ENCODE results near the gene TTC34. TPM values are rescaled to one million over a fixed set of nuclear protein-coding genes. Genes with fewer than 3 reads are reported as not detected.

The TTC34 gene
- polyA plus RNA-seq, 4 donors: 0.46 to 1.4 (median 0.89) TPM

DNA sequence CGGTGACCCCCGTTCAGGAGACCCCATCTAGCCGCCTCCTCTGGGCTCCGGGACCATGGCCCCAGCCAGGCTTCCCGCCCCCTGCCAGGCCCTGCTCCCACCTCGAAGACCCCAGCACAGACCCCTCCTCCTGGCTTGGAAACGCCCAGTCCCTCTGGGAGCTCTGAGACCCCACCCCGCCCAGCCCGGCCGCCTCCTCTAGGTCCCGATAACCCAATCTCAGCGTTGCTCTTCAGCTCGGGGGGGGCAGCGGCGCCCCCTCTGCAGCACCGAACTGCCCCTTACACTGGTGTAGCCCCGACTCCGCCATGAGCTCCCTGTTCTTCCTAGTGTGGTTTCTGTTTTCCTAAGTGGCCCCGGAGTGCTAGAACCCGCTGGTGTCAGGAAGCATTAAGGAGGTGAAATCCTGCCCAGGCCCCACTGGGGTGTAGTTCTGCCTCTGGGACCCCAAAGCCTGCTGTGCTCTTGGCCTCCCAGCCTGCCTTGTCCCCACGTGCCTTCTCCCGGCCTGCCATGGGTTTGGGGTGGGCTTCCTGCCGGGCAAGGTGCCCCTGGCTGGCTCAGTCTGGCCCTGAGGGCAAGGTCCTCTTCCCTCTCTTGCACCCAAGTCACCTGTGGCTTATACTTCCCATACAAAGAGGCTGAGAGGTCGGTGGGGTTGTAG lies 157.9 kb downstream of the TTC34 start:
- DNase-seq (ENCODE audit: low read depth in 4 of 4, low spot score in 3 of 4): no peak

DNA sequence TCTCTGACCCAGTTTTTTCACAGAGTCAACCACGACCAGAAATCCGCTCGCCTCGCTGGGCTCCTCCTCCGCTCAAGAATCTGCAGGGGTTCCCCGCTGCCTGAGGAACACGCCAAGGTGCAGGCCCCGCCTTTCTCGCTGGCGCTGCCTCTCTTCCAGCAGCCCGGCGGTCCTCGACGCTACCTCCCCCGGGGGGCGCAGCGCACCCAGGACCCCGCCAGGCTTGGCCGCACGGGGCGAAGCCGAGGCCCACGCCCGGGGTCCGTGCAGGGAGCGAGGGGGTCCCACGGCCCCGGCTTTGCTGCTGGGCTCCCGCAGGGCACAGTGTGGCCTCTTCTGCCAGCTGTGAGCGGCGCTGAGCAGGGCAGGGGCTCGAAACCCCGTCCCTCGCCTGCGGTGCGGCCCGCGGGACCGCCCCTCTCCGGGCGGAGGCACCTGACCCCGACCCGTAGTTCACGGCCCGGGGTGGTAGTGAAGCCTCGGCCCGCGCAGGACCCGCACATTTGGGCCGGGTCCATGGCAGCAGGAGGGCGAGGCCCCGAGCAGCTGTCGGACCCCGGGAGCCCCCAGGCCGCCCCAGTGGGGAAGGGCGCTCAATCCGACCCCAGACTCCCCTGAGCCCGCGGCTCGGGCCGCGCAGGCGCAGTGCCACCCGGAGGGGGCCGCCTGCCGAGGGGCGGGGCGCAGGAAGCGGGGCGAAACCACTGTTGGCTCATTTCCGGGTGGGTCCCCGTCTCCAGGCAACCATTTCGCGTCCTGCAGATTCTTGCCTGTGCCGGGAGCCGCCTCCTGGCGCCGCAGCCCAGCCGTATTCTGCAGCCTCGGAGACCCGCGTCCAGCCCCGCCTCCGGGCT lies 158.7 kb downstream of the TTC34 start:
- peak; percentile 79 to 91 (median 86) for DNase-seq (ENCODE audit: low read depth in 4 of 4, low spot score in 3 of 4)

DNA sequence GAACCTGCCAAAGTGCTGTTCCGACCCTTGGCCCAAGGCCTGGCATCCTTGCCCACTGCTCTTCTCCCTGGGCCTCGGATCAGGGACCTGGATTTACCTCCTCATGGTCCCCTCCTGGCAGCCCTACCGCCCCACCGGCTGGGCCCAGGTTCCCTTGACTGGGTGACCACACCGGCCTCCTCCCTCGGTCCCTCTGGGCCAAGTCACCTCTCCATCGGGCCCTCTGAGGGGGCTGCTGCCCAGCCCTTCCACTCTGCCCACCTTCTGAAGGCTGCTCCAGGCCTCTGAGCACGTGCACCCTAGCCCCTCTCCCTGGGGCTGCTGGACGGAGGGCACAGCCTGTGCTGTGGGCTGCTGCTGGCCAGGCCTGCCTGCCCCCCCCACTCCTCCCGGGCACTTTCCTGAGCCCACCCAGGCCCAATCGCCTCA lies 159.3 kb downstream of the TTC34 start:
- no peak for DNase-seq (ENCODE audit: low read depth in 4 of 4, low spot score in 3 of 4)

DNA sequence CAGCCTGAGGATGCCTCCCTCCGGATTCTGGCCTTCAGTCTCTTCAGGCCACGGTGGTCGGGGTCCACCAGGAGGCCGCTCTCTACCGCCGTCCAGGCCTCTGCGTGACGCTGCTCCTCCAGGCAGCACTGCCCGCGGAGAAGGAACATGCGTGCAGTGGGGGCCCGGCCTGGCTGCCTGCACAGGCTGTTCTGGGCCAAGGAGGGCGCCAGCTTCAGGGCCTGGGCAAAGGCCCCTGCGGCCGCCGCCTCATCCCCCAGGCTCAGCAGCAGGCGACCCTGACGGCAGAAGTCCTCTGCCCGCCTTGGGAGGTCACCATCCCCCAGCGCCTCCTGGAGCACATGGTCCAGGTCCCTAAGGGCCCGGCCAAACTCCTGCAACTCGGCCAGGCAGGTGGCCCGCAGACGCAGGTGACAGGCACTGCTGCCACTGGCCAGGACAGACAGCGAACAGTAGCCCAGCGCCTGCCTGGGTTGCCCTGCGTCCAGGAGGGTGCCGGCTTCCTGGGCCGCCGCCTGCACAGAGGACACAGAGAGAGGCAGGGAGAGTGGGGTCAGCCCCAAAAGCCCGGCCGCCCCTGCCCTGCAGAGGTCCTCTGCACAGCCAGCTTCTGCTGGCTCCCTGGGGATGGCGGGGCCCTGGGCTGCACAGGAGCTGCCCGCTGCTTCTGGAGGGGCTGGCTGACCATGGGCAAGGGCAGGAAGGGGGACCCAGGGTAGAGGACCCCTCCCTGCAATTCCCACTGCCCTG lies 159.9 kb downstream of the TTC34 start:
- no peak for DNase-seq (ENCODE audit: low read depth in 4 of 4, low spot score in 3 of 4)

DNA sequence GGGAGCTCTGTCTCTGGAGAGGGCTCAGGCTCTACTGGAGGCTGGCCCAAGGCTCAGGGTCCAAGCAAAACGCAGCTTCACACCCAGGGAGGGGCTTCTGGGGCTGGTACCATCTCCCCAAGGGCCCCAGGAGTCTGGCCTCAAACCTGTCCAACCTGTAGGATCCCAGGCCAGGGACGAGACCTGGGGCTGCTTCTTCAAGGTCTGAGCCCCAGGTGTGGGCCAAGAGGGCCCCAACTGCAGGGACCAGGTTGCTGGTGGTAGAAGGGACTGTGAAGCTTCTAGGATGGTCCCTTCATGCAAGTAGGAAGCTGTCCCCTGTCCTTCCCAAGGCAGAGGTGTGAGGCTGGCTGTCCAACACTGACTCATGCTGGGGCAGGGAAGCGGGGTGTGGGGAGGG lies 160.9 kb downstream of the TTC34 start:
- DNase-seq (ENCODE audit: low read depth in 4 of 4, low spot score in 3 of 4): no peak

DNA sequence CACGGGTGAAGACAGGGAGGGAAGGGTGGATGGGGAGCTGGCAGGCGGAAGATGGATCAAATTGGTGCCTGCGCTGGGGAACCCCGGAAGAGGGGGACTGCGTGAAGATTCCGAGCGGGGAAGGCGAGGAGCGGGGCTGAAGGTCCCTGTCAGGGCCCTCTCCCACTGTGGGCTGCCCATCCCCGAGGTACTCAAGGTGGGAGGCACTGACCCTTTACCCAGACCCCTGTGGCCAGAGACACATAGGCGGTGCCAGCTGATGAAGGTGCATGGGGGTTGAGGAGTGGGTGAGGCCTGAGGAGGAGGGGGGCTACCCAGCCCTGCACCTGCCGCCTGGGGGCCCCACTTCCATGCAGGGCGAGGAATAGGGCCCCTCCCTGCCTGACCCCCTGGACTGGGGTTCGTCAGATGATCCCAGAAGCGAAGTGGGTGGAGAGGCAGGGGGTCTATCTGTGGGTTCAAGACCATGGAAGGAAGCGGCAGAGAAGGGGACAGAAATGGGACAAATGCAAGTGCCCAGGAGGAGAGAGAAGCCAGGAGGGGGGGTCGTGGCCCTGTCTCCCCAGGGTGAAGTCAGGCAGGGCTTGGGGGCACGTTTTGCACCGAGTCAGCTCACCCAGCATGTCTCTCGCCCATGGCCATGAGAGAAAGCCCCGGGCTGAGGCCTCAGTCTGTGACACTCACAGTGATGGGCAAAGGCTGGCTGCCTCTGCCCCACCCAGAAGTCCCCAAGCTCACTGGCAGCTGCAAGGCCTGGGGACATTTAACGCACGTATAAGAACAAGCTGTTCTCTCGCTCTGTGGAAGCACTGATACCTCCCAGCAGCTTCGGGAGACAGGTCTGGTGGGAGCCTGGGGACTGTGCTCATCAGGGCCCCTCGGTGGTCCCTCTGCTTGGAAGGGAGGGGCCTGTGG lies 161.6 kb downstream of the TTC34 start:
- DNase-seq (ENCODE audit: low read depth in 4 of 4, low spot score in 3 of 4): no peak

DNA sequence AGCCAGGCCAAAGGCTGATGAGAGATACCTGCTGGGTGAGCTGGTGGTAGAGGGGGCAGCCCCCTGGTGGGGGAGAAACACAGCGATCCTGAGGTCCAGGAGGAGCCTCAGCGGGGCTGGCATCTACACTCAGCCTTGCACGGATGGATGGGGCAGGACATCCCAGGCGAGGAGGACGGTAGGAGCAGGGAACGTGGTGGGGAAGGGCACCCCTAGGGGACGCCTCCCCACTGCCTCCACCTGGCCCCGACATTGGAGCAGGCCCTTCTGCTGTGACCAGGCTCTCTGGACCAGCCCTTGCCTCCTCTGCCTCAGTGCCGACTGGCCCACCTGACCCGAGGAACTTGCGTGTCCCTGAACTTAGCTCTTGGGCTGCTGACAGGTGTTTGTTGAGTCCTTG lies 162.3 kb downstream of the TTC34 start:
- DNase-seq (ENCODE audit: low read depth in 4 of 4, low spot score in 3 of 4): no peak

DNA sequence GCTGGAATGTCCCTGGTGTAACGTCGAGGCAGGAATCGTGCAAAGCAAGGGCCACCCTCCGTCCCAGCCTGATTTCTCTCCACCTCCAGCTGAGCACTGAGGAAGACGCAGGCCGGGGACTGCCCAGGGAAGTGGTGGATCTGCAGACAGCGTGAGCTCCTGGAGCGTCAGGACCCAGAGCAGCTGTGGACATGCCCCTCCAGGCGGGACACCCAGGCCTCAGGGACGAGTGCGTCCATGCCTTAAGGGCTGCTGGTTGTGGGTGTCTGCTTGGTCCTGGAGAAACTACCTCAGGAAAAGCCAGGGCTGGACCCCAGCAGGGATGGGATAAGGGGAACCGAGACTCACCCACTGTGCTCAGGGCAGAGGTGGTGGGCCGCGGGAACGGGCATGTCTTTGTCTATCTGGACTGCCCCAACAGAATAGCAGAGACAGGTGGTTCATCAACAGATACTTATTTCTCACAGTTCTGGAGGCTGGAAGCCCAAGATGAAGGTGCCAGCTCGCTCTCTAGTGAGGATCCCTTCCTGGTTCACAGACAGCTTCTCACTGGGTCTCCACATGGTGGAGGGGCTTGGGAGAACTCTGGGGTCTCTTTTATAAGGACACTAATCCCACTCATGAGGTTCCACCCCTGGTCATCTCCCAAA lies 162.9 kb downstream of the TTC34 start:
- DNase-seq (ENCODE audit: low read depth in 4 of 4, low spot score in 3 of 4): no peak

DNA sequence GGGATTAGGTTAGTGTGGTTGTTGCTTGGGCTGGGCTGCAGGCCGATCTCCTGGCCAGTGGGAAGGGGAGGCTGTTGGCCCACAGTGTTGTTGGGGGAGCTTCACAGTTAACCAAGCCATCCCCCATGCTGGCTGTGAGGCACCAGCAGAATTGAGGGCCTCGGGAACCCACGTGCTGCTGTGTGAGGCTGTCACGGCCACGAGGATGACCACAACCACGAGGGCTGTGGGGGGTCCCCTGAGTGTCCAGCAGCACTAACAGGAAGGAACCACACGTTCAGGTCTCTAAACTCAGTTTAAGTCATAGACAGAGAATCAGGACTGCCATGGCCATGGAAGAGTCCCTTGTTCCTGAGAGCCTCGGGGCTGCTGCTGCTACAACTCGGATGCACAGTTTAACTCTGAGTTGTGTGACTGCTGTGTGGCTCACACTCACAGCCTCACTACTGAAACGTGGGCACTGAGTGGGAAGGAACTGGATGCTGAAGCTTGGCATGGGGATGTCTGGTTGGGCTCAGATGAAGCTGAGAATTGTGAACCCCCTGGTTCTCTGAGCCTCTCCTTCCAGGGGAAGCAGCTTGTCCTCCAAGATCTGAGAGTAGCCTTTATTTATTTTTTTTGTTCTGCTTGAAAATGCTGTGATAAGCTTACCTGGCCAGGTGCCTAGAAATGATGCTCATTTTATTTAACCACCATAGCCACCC lies 163.9 kb downstream of the TTC34 start:
- no peak for DNase-seq (ENCODE audit: low read depth in 4 of 4, low spot score in 3 of 4)

DNA sequence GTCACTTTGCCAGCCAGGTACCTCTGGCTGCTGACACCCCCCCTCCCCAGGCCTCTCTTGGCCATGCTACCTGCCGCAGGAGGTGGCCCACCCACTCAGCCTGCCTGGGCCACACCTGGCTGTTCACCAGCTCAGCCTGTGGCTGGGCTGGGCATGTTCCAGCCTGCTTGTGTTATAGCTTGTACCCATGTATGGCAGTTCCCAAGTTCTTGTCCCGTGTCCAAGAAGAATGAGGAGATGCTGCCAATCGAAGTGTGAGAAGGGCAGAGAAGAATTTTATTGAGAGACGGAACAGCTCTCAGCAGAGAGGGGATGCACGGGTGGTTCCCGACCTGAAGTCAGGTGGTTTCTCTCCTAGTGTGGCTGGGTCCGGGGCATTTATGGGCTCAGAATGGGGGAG lies 164.8 kb downstream of the TTC34 start:
- DNase-seq (ENCODE audit: low read depth in 4 of 4, low spot score in 3 of 4): no peak

DNA sequence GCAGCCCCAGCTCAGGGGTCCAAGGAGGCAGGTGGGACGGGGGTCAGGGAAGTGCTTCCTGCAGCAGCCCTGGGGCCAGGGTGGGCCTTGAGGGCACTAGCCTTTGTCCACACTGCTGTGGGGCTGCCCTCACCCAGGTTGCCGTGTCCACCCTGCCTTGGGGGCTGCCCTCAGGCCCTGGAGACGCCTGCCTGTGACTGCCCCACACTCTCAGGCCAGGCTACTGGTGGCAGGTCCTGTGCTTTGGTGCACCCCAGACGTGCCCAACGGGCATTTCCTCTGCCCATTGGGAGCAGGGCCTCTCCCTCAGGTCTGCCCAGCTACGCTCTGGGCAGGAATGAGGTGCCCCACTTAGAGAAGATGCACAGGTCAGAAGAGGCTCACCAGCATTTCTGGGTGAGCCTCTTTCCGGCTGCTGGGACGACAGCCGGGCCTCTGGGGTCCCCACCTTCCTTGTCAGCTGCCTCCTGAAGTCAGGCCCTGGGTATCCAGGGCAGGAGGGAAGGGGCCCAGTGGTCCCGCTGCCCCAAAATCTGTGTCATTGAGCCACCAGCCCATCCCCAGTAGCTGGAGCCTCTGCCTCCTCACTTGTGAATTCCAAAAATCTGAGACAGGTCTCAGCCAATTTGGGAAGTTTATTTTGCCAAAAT lies 166.0 kb downstream of the TTC34 start:
- DNase-seq (ENCODE audit: low read depth in 4 of 4, low spot score in 3 of 4): no peak

DNA sequence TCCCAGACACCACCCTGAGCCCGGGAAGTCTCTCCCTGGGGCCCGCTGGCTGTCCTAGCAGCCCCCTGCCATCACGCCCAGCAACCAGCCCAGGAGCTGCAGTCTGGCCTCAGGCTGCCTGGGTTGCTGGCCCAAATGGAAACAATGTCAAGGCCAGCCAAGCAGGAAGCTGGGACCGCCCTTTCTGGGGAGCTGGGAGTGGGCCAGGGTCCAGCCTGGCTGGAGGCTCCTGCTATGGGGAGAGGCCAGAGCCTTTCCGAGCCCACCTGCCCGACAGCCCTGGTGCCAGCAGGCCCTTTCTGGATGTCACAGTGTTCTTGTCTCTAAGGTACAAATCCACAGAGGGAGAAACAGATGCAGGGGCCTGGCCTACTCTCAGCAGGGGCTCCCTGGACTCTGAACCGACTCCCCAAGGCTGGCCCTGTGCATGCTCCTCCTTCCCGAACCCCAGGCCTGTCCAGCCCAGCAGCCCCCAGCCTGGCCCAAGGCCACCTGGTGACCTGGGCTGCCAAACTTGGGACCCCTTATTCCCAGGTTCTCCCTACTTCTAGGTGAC lies 167.5 kb downstream of the TTC34 start:
- no peak for DNase-seq (ENCODE audit: low read depth in 4 of 4, low spot score in 3 of 4)

DNA sequence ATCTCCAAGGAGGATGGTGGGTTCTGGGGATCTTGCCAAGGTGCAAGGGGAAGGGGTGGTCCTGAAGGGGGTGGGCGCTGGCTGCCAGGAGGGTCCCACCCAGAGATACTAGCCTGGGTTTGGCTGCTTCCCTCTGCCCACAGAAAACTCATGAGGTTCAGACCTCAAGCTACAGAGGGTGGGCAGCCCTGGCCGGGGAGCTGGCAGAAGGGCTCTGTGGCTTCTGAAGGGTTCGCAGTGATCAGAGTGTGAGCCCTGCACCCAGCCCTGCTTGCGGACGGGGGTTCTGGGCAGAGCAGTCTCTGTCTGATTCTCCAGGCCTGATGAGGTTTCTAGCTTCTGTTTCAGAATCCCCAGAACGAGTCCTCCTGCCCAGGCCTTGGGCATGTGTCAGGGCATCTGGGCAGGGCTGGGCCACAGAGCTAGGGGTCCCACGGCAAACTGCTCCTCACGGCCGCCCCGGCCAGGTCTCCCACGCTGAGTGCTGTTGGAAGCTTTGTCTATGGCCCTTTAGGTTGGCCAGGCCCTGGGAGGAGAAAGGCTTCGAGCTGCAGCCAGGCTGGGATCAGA lies 168.0 kb downstream of the TTC34 start:
- no peak for DNase-seq (ENCODE audit: low read depth in 4 of 4, low spot score in 3 of 4)

DNA sequence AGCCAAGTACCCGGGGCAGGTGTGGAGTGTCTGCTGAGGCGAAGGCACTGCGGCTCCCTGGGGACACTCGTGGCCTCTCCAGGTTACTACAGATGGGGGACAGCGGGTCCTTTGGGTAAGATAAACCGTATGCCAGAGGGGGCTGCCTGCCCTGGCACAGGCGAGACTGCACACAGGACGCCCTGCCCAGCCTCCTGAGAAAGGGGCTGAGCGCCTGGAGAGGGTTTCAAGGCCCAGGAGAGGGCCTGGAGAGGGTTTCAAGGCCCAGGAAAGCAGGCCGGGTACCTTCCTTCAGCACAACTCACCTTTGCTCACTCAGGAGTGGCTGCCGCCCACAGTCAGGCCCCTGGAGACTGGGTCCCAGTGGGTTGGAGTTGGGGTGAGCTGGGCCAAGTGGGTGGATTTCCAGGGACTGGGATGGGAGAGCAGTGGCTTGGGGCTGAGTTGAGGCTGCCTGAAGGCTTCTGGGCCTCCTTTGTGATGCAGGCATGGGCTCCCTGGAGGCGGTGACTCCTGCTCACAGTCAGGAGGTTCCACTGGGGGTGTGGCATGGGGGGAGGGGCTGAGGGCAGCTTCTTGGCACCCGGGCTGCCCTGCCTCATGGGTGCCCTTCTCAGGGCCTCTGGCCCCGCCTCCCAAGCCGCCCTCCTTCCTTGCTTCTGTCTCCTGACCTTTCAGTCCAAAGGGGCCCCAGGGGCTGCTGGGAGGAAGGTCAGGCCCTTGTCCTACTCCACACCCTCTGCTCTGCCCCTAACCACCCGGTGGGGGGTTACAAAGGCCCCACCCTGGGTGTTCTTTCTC lies 168.7 kb downstream of the TTC34 start, which contains the start of gene MMEL1:
Gene MMEL1, minus strand, starts transcription at position 456 of the 801 bp plus-strand sequence. CDS start 3,532 bp downstream, outside the sequence.
- no peak for DNase-seq (ENCODE audit: low read depth in 4 of 4, low spot score in 3 of 4)

DNA sequence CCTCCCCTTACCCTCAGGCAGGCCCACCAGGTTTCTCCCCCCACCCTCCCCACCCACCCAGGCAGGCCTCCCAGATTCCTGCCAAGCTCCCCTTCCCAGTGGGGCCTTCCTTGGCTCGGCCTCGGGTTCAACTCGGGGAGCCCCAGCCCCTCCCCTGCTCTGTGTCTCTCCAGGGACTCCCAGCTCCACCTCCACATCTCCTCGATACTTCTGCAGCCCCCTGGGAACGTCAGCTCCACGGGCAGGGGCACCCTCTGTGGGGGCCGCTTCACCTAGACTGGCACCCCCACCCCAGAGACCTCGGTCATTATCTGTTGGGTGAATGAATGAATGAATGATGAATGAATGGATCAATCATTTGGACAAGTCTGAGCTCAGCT lies 169.5 kb downstream of the TTC34 start:
- DNase-seq (ENCODE audit: low read depth in 4 of 4, low spot score in 3 of 4): no peak

DNA sequence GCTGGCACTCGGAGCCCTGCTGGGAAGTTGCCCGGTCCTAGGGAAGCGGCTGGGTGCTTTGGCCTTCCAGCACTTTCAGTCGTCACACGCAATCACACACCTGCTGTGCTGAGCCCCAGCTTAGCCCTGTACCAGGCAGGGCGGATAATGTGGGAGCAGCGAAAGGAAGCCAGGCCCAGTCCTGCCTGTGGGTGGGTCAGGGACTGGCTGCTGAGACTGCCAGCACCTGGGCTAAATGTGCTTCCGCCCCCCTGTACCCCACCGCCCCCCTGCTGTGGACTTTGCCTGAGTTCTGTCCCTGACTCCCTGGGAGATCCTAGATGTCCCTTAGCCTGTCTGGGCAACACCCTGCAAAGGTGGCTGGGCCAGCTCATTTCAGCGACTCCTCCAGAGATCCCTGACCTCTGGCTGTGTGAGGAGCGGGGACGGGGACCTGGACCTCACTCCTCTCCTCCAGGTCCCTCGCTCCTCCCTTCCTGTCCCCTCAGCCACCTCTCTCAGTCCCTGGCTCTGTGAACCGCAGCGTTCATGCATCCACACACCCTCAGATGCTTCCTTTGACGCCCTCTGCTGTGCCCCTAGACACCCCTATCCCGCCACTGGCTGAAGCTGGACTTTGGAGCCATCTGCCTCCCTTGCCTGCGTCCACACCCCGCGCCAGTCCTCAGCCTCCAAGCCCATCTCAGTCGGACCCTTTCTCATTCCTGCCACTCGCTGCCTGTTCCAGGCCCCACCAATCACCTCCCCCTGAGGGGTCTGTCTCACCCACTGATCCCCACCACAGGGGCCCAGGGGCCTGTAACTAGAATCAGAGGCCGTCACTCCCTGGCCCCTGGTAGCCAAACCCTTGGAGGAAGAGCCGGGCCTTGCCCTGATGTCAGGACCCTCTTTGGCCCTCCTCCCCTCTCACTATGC lies 170.1 kb downstream of the TTC34 start:
- no peak for DNase-seq (ENCODE audit: low read depth in 4 of 4, low spot score in 3 of 4)

All from left renal pelvis (tissue), 4 donors.